ENCODE results near the gene RMND5B.

Gene RMND5B

GRCh38 chr5:178147406-178147805 lies 16.6 kb downstream of the RMND5B start:
- no peak for TF ChIP-seq CTCF (IDR thresholded peaks at IDR 0.05; ENCODE audit: low read depth, low read length)
- Histone ChIP-seq H3K27me3 (no peaks in the 10 kb centered on the region), H3K4me1 (no peaks in the 10 kb centered on the region; the same call in 1 of the 2 replicates), H3K9me3 (no peaks in the 10 kb centered on the region), H3K36me3 (peaks cover 85% of the 10 kb centered on the region), H3K4me3 (ENCODE audit: low read depth, low read length) (no peak overlapping the region)
- DNase-seq, result no peak

GRCh38 chr5:178149199-178149932 lies 18.6 kb downstream of the RMND5B start:
- peaks cover 70% of the 10 kb centered on the region for H3K36me3 ChIP-seq
- no peaks in the 10 kb centered on the region; the same call in 1 of the 2 replicates for H3K4me1 ChIP-seq

GRCh38 chr5:178150977-178151734 lies 20.3 kb downstream of the RMND5B start:
- no peak overlapping the region for H3K4me3 ChIP-seq (ENCODE audit: low read depth, low read length)
- peak; percentile 29 for DNase-seq
- no peaks in the 10 kb centered on the region for H3K9me3 ChIP-seq
- peaks cover 62% of the 10 kb centered on the region for H3K36me3 ChIP-seq
- peaks cover 3% of the 10 kb centered on the region; the same call in 1 of the 2 replicates for H3K4me1 ChIP-seq
- peak; percentile 39 for TF ChIP-seq CTCF (IDR thresholded peaks at IDR 0.05; ENCODE audit: low read depth, low read length)
- H3K27me3 ChIP-seq, result no peaks in the 10 kb centered on the region

More at GRCh38 chr5:178149199-178149932, 18.6 kb downstream of the RMND5B start:
- no peak overlapping the region for H3K4me3 ChIP-seq (ENCODE audit: low read depth, low read length)
- no peak for DNase-seq
- no peaks in the 10 kb centered on the region for H3K27me3 ChIP-seq
- no peaks in the 10 kb centered on the region for H3K9me3 ChIP-seq
- no peak for TF ChIP-seq CTCF (IDR thresholded peaks at IDR 0.05; ENCODE audit: low read depth, low read length)

- Histone ChIP-seq H3K36me3 (peaks cover 46% of the 10 kb centered on the region), H3K27me3 (no peaks in the 10 kb centered on the region), H3K4me3 (ENCODE audit: low read depth, low read length) (peak overlapping the region; percentile 95), H3K4me1 (peaks cover 3% of the 10 kb centered on the region; the same call in 1 of the 2 replicates), H3K9me3 (no peaks in the 10 kb centered on the region)
- no peak for DNase-seq
- TF ChIP-seq CTCF (IDR thresholded peaks at IDR 0.05; ENCODE audit: low read depth, low read length), result no peak
Observed at GRCh38 chr5:178152491-178153444, 22.0 kb downstream of the RMND5B start.

- no peaks in the 10 kb centered on the region for H3K9me3 ChIP-seq
- H3K36me3 ChIP-seq, result peaks cover 36% of the 10 kb centered on the region
- H3K27me3 ChIP-seq, result no peaks in the 10 kb centered on the region
- peak within 1 kb of the TSS; percentile 95 for H3K4me3 ChIP-seq (ENCODE audit: low read depth, low read length)
- no peak for TF ChIP-seq CTCF (IDR thresholded peaks at IDR 0.05; ENCODE audit: low read depth, low read length)
- peaks cover 3% of the 10 kb centered on the region; the same call in 1 of the 2 replicates for H3K4me1 ChIP-seq
- DNase-seq, result peak; percentile 99
Observed at GRCh38 chr5:178153530-178154340, 22.9 kb downstream of the RMND5B start, which contains the start of gene NHP2. Gene NHP2, minus strand, starts transcription at chr5:178153885. Its CDS starts 68 bp downstream, at chr5:178153817.

Data from BE2C (cell line).